Measurements from ENCODE around the gene GSN.
A peak's percentile ranks its signal among the peaks of the same experiment; 100 is the strongest.

Gene GSN

DNA sequence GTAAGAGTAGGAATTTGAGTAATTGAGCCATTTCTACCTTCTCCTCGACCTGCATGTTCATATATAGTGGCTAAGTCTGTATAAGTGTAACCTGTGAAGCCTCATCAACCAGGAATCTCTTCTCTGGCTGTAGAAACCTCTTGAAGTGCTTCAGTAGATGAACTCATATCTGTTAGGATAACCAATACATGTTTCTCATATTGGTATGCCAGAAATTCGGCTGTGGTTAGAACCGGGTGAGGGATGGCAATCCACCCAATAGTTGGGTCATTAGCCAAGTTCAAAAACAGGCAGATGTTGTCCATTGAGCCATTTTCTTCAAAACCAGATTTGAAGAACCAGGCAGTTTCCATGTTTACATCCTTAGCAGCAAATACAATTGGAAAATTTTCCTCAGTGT is 28.9 kb upstream of the GSN start:
- no peak overlapping the region for H3K4me3 ChIP-seq
- no peak overlapping the region for H3K27ac ChIP-seq
- peaks cover 0 to 5% (median 0%) of the 10 kb centered on the region in 3 donors for H3K36me3 ChIP-seq
- no peaks in the 10 kb centered on the region for H3K9me3 ChIP-seq
- DNase-seq: no peak
- intact Hi-C loops (cut with DNase I; ENCODE audit: low total_unique reads): no loop called here
- TF ChIP-seq CTCF (IDR thresholded peaks at IDR 0.05): no peak
- H3K27me3 ChIP-seq: no peaks in the 10 kb centered on the region
- peaks cover 0 to 16% (median 3%) of the 10 kb centered on the region in 4 donors for H3K4me1 ChIP-seq

DNA sequence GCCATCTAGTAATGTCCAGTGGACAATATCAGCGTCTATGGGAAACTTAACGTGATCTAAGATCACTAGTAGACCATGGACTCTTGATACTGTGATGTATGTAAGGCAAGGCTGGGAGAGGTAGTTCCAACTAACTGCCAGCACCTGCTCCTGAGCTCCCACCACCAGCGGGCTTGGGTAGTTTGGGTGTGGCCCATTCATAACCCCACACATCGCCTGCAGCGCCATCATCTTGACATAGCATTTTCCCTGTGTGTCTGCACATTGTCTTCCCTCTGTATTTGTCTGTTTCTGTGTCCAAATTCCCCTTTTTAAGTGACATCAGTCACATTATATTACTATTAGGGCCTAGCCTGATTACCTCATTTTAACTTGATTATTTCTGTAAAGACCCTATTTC is 28.1 kb upstream of the GSN start:
- Histone ChIP-seq H3K36me3 (peaks cover 0 to 5% (median 0%) of the 10 kb centered on the region in 3 donors), H3K27ac (no peak overlapping the region), H3K27me3 (no peaks in the 10 kb centered on the region), H3K4me1 (peaks cover 0 to 16% (median 3%) of the 10 kb centered on the region in 4 donors), H3K4me3 (no peak overlapping the region), H3K9me3 (no peaks in the 10 kb centered on the region)
- DNase-seq: no peak
- TF ChIP-seq CTCF (IDR thresholded peaks at IDR 0.05): no peak
- intact Hi-C loops (cut with DNase I; ENCODE audit: low total_unique reads): no loop called here

- H3K4me3 ChIP-seq: no peak overlapping the region
- no peaks in the 10 kb centered on the region for H3K9me3 ChIP-seq
- intact Hi-C loops (cut with DNase I; ENCODE audit: low total_unique reads): no loop called here
- no peaks in the 10 kb centered on the region for H3K27me3 ChIP-seq
- H3K4me1 ChIP-seq: peaks cover 0 to 16% (median 3%) of the 10 kb centered on the region in 4 donors
- no peak overlapping the region for H3K27ac ChIP-seq
- H3K36me3 ChIP-seq: peaks cover 0 to 5% (median 0%) of the 10 kb centered on the region in 3 donors
- no peak for DNase-seq
- no peak for TF ChIP-seq CTCF (IDR thresholded peaks at IDR 0.05)
Measured at GRCh38 chr9:121240472-121241135, 27.4 kb upstream of the GSN start.

DNA sequence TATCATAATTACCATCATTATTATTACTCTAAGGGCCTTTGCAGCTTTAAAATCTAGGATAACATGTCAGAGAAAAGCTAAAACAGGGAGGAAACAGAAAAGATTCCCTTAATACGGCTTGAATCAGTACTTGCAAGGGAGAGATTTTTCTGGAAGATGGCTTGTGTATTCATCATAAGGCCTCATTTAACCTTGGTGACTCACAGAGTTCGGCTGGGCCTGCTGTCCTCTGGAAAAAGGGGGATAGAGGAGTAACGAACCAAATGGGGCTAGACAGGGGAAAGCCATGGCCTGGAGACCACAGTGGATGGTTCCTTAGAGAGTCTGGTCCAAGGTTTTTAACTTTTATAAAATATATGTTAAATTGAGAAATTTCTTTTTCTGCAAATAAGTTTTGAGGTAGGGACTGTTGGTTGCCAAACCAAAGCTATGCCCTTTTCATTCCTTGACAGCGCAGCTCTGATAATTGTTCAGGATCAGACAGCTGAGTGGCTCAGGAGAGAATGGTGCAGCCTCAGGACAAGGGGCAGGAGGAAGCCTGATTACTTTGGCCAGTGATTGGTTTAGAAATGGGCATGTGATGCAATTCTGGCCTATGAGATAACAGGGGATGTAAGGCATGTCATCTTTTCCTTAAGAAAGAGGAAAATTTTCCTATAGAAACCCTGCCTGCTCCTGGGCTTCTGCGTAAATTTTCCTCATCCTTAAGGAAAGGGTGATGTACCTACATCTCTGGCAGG is 25.6 kb upstream of the GSN start:
- no peaks in the 10 kb centered on the region for H3K9me3 ChIP-seq
- no peak for DNase-seq
- H3K4me1 ChIP-seq: peaks cover 0 to 23% (median 3%) of the 10 kb centered on the region in 4 donors
- no peak for TF ChIP-seq CTCF (IDR thresholded peaks at IDR 0.05)
- no peaks in the 10 kb centered on the region for H3K27me3 ChIP-seq
- peak overlapping the region; percentile 33 to 52 for H3K27ac ChIP-seq
- H3K4me3 ChIP-seq: no peak overlapping the region
- intact Hi-C loops (cut with DNase I; ENCODE audit: low total_unique reads): no loop called here
- H3K36me3 ChIP-seq: peaks cover 0 to 5% (median 0%) of the 10 kb centered on the region in 3 donors

- no peak overlapping the region for H3K4me3 ChIP-seq
- DNase-seq: no peak
- intact Hi-C loops (cut with DNase I; ENCODE audit: low total_unique reads): no loop called here
- no peaks in the 10 kb centered on the region for H3K9me3 ChIP-seq
- H3K36me3 ChIP-seq: no peaks in the 10 kb centered on the region
- no peaks in the 10 kb centered on the region for H3K27me3 ChIP-seq
- TF ChIP-seq CTCF (IDR thresholded peaks at IDR 0.05): no peak
- peaks cover 0 to 24% (median 3%) of the 10 kb centered on the region in 4 donors for H3K4me1 ChIP-seq
- peak overlapping the region; percentile 33 to 52 for H3K27ac ChIP-seq
Measured at GRCh38 chr9:121242959-121243346, 25.0 kb upstream of the GSN start.
